Karpas-422 (cell line): ENCODE measurements around the gene ATXN2. TPM values are rescaled to one million over a fixed set of nuclear protein-coding genes. Genes with fewer than 3 reads are reported as not detected.
"Not testable (repeated sequence)": the region's sequence is repeated elsewhere in the genome, so short reads cannot be mapped to it uniquely, and the experiment has no call there.

Experiments used
- DNase-seq: peaks from one replicate; pipeline ENCODE4 v3.0.0-alpha.2; 2015
- H2AFZ ChIP-seq: fragments of 200-600 bp; sonication (generic); 2 replicates; pipeline ENCODE4 v1.6.1; 2014; ENCODE audit warnings: antibody characterized with exemption, low read length, mixed read lengths
- H3K27ac ChIP-seq: fragments of 200-600 bp; sonication (generic); 2 replicates; pipeline ENCODE4 v1.5.1; 2014; ENCODE audit warnings: mild to moderate bottlenecking, low read length, moderate library complexity
- H3K27me3 ChIP-seq: fragments of 200-600 bp; sonication (generic); 2 replicates; pipeline ENCODE4 v1.6.1; 2014; ENCODE audit warnings: low read length, mixed read lengths
- H3K36me3 ChIP-seq: fragments of 200-600 bp; sonication (generic); 2 replicates; pipeline ENCODE4 v1.6.1; 2014; ENCODE audit warnings: low read length, mixed read lengths; ENCODE audit not compliant: insufficient read depth
- H3K4me1 ChIP-seq: fragments of 200-600 bp; sonication (generic); 2 replicates; pipeline ENCODE4 v1.6.1; 2014; ENCODE audit warnings: mild to moderate bottlenecking, low read length, mixed read lengths
- H3K4me2 ChIP-seq: fragments of 200-600 bp; sonication (generic); 2 replicates; pipeline ENCODE4 v1.6.1; 2014; ENCODE audit warnings: low read length, low read depth, mild to moderate bottlenecking; ENCODE audit not compliant: poor library complexity, severe bottlenecking
- H3K4me3 ChIP-seq: fragments of 200-600 bp; sonication (generic); 2 replicates; pipeline ENCODE4 v1.5.1; 2014; ENCODE audit warnings: mild to moderate bottlenecking, antibody characterized with exemption, low read length, mixed read lengths
- H3K79me2 ChIP-seq: fragments of 200-600 bp; sonication (generic); 2 replicates; pipeline ENCODE4 v1.6.1; 2014; ENCODE audit warnings: mild to moderate bottlenecking, low read length, mixed read lengths
- H3K9ac ChIP-seq: fragments of 200-600 bp; sonication (generic); 2 replicates; pipeline ENCODE4 v1.6.0; 2014; ENCODE audit warnings: low read length
- H3K9me2 ChIP-seq: fragments of 200-600 bp; sonication (generic), shearing (Covaris generic); replicated peaks from 2 replicates; pipeline ENCODE4 v1.6.0; 2014; ENCODE audit warnings: mild to moderate bottlenecking, low read length, moderate library complexity; ENCODE audit not compliant: insufficient read depth
- H3K9me3 ChIP-seq: fragments of 300-700, 200-600 bp; sonication (generic); 2 replicates; pipeline ENCODE4 v1.6.1; 2014; ENCODE audit warnings: low read length, mixed read lengths
- H4K20me1 ChIP-seq: fragments of 200-600 bp; sonication (generic); 2 replicates; pipeline ENCODE4 v1.6.1; 2014; ENCODE audit warnings: mild to moderate bottlenecking, antibody characterized with exemption, low read length, low read depth; ENCODE audit not compliant: insufficient read depth
- total RNA-seq: library from RNA; depleted of rRNA; stranded (reverse); fragments of >200 nt; shearing (Covaris generic); gene quantifications from 2 replicates; pipeline ENCODE4 v1.2.3, GENCODE V29; 2014; ENCODE audit warnings: low replicate concordance

The ATXN2 gene
- total RNA-seq, 1 experiment from 2014 or later = 50.6 TPM

- no peak for DNase-seq
- Histone ChIP-seq H3K4me1 (peaks cover 18% of the 10 kb centered on the region), H3K9me3 (no peaks in the 10 kb centered on the region), H3K4me3 (no peak overlapping the region), H3K4me2 (no peak overlapping the region), H3K79me2 (peaks cover 96% of the 10 kb centered on the region), H3K36me3 (no peaks in the 10 kb centered on the region), H3K9me2 (no peaks in the 10 kb centered on the region), H2AFZ (no peak overlapping the region), H3K27ac (no peak overlapping the region), H4K20me1 (peaks cover 35% of the 10 kb centered on the region; the same call in 1 of the 2 replicates), H3K27me3 (no peaks in the 10 kb centered on the region), H3K9ac (no peak overlapping the region)
Measured at GRCh38 chr12:111574797-111575443, 24.2 kb downstream of the ATXN2 start.

- no peak overlapping the region for H3K4me3 ChIP-seq
- H3K4me2 ChIP-seq = no peak overlapping the region
- no peak overlapping the region for H2AFZ ChIP-seq
- H3K79me2 ChIP-seq = peaks cover 96% of the 10 kb centered on the region
- H3K4me1 ChIP-seq = peaks cover 3% of the 10 kb centered on the region
- H3K27ac ChIP-seq = no peak overlapping the region
- DNase-seq = no peak
- no peaks in the 10 kb centered on the region for H3K9me3 ChIP-seq
- H4K20me1 ChIP-seq = peaks cover 35% of the 10 kb centered on the region; the same call in 1 of the 2 replicates
- H3K36me3 ChIP-seq = no peaks in the 10 kb centered on the region; the same call in 1 of the 2 replicates
- H3K9ac ChIP-seq = no peak overlapping the region
- H3K9me2 ChIP-seq = no peaks in the 10 kb centered on the region
- H3K27me3 ChIP-seq = no peaks in the 10 kb centered on the region
Measured at GRCh38 chr12:111573476-111573875, 25.6 kb downstream of the ATXN2 start.

- H3K4me2 ChIP-seq = no peak overlapping the region
- no peaks in the 10 kb centered on the region for H3K4me1 ChIP-seq
- H3K9me2 ChIP-seq = no peaks in the 10 kb centered on the region
- no peak for DNase-seq
- H3K27me3 ChIP-seq = no peaks in the 10 kb centered on the region
- H3K36me3 ChIP-seq = peaks cover 5% of the 10 kb centered on the region; the same call in 1 of the 2 replicates
- H2AFZ ChIP-seq = no peak overlapping the region
- H3K79me2 ChIP-seq = peaks cover 98% of the 10 kb centered on the region
- H4K20me1 ChIP-seq = peaks cover 23% of the 10 kb centered on the region; the same call in 1 of the 2 replicates
- H3K9me3 ChIP-seq = no peaks in the 10 kb centered on the region
- no peak overlapping the region for H3K4me3 ChIP-seq
- no peak overlapping the region for H3K9ac ChIP-seq
- no peak overlapping the region for H3K27ac ChIP-seq
Measured at GRCh38 chr12:111570084-111570961, 28.8 kb downstream of the ATXN2 start.

GRCh38 chr12:111569363-111570083, 29.6 kb downstream of the ATXN2 start:
- Histone ChIP-seq H3K4me1 (no peaks in the 10 kb centered on the region), H4K20me1 (peaks cover 15% of the 10 kb centered on the region; the same call in 1 of the 2 replicates), H3K9me2 (no peaks in the 10 kb centered on the region), H3K4me3 (no peak overlapping the region), H3K79me2 (peaks cover 97% of the 10 kb centered on the region), H3K9me3 (no peaks in the 10 kb centered on the region), H3K27me3 (no peaks in the 10 kb centered on the region), H3K27ac (no peak overlapping the region), H3K9ac (no peak overlapping the region), H3K36me3 (peaks cover 5% of the 10 kb centered on the region; the same call in 1 of the 2 replicates), H3K4me2 (no peak overlapping the region), H2AFZ (no peak overlapping the region)
- no peak for DNase-seq

- H3K4me2 ChIP-seq, H3K9me2 ChIP-seq, H2AFZ ChIP-seq, H4K20me1 ChIP-seq, DNase-seq, H3K9ac ChIP-seq, H3K27ac ChIP-seq, H3K4me3 ChIP-seq, H3K27me3 ChIP-seq, H3K36me3 ChIP-seq, H3K9me3 ChIP-seq: not testable (repeated sequence)
- Histone ChIP-seq H3K79me2 (peaks cover 99% of the 10 kb centered on the region), H3K4me1 (peaks cover 11% of the 10 kb centered on the region)
Measured at GRCh38 chr12:111560844-111561243, 38.3 kb downstream of the ATXN2 start.

GRCh38 chr12:111558107-111558376, 41.1 kb downstream of the ATXN2 start:
- Histone ChIP-seq H3K27me3 (no peaks in the 10 kb centered on the region), H3K4me3 (no peak overlapping the region), H3K9ac (no peak overlapping the region), H3K79me2 (peaks cover 99% of the 10 kb centered on the region), H3K36me3 (peaks cover 9% of the 10 kb centered on the region; the same call in 1 of the 2 replicates), H3K4me1 (peaks cover 11% of the 10 kb centered on the region), H3K27ac (no peak overlapping the region), H2AFZ (no peak overlapping the region), H4K20me1 (no peaks in the 10 kb centered on the region), H3K4me2 (no peak overlapping the region), H3K9me2 (no peaks in the 10 kb centered on the region), H3K9me3 (no peaks in the 10 kb centered on the region)
- no peak for DNase-seq

- H3K27ac ChIP-seq = no peak overlapping the region
- H3K27me3 ChIP-seq = no peaks in the 10 kb centered on the region
- no peak overlapping the region for H3K4me3 ChIP-seq
- H4K20me1 ChIP-seq = no peaks in the 10 kb centered on the region
- H3K79me2 ChIP-seq = peaks cover 99% of the 10 kb centered on the region
- no peaks in the 10 kb centered on the region for H3K9me2 ChIP-seq
- H3K4me2 ChIP-seq = no peak overlapping the region
- H3K9me3 ChIP-seq = no peaks in the 10 kb centered on the region
- H3K36me3 ChIP-seq = peaks cover 9% of the 10 kb centered on the region; the same call in 1 of the 2 replicates
- H3K4me1 ChIP-seq = peaks cover 11% of the 10 kb centered on the region
- DNase-seq = no peak
- H2AFZ ChIP-seq = no peak overlapping the region
- no peak overlapping the region for H3K9ac ChIP-seq
Measured at GRCh38 chr12:111557271-111558106, 41.6 kb downstream of the ATXN2 start.
